Activated naive CD4-positive, alpha-beta T cell treated with anti-CD3 and anti-CD28 coated beads, Interleukin-2, amount 50 U/mL, for 72 hours (primary cell): Measurements from ENCODE around the gene STK11. TPM values are rescaled to one million over a fixed set of nuclear protein-coding genes. Genes with fewer than 3 reads are reported as not detected.

Source experiments
- ATAC-seq, 2 donors: fragments of 150-1000 bp; cut with Tn5 transposase; 2 replicates each; pipeline ENCODE4 v1.10.0; 2021; ENCODE audit warnings: mild to moderate bottlenecking in 2 of 2, moderate library complexity in 2 of 2
- DNase-seq, 2 donors: peaks; one replicate each; pipeline ENCODE4 v3.0.0; 2021 to 2022; ENCODE audit warnings: low spot score in 2 of 2
- H3K27ac Mint-ChIP-seq, 2 donors: one replicate each; pipeline ENCODE4 v1.8.0; 2022; ENCODE audit warnings: mild to moderate bottlenecking in 2 of 2, mixed read lengths in 2 of 2
- H3K36me3 Mint-ChIP-seq, 2 donors: one replicate each; pipeline ENCODE4 v1.8.0; 2022; ENCODE audit warnings: mixed read lengths in 2 of 2
- H3K9me3 Mint-ChIP-seq, 2 donors: one replicate each; pipeline ENCODE4 v1.8.0; 2022; ENCODE audit warnings: mixed read lengths in 2 of 2
- total RNA-seq, 2 donors: library from RNA; stranded (reverse); gene quantifications; one replicate each; pipeline ENCODE4 v1.2.3, GENCODE V29; 2022

The STK11 gene
- total RNA-seq, 2 donors from 2014 or later = 73.1 to 86.4 TPM

GRCh38 chr19:1268226-1269064 lies 62.9 kb downstream of the STK11 start:
- H3K27ac Mint-ChIP-seq = peak overlapping the region; percentile 82 to 95
- ATAC-seq = no peak
- H3K36me3 Mint-ChIP-seq = peaks cover 31 to 34% of the 10 kb centered on the region in 2 donors
- no peak for DNase-seq
- H3K9me3 Mint-ChIP-seq = no peaks in the 10 kb centered on the region

- peaks cover 34 to 37% of the 10 kb centered on the region in 2 donors for H3K36me3 Mint-ChIP-seq
- H3K27ac Mint-ChIP-seq = peak within 1 kb of the TSS; percentile 95 to 99
- no peaks in the 10 kb centered on the region for H3K9me3 Mint-ChIP-seq
- DNase-seq (peak; percentile 99 to 100), ATAC-seq (peak; percentile 78 to 82)
These were observed 63.5 kb downstream of the STK11 start, which contains the start of gene CIRBP for GRCh38 chr19:1269065-1269477. Gene CIRBP, plus strand, starts transcription at chr19:1269332. Its CDS starts 1,602 bp downstream, at chr19:1270934.

- H3K36me3 Mint-ChIP-seq = peaks cover 34 to 38% of the 10 kb centered on the region in 2 donors
These were observed 64.1 kb downstream of the STK11 start for GRCh38 chr19:1269478-1270212.

GRCh38 chr19:1270213-1270853 lies 64.8 kb downstream of the STK11 start:
- DNase-seq (no peak), ATAC-seq (no peak)
- H3K36me3 Mint-ChIP-seq = peaks cover 34 to 38% of the 10 kb centered on the region in 2 donors
- H3K9me3 Mint-ChIP-seq = no peaks in the 10 kb centered on the region
- peak overlapping the region; percentile 95 to 99 for H3K27ac Mint-ChIP-seq

More at GRCh38 chr19:1269478-1270212, 64.1 kb downstream of the STK11 start:
- DNase-seq = peak; percentile 89 to 92
- H3K27ac Mint-ChIP-seq = peak overlapping the region; percentile 95 to 99
- peak; percentile 28 to 34 for ATAC-seq
- no peaks in the 10 kb centered on the region for H3K9me3 Mint-ChIP-seq

- DNase-seq = no peak
- Mint-ChIP-seq H3K9me3 (no peaks in the 10 kb centered on the region), H3K27ac (peak overlapping the region; percentile 95 to 99), H3K36me3 (peaks cover 34 to 38% of the 10 kb centered on the region in 2 donors)
- no peak for ATAC-seq
These were observed 65.4 kb downstream of the STK11 start for GRCh38 chr19:1270854-1271527.

- DNase-seq = no peak
- peak overlapping the region; percentile 95 to 99 for H3K27ac Mint-ChIP-seq
These were observed 66.2 kb downstream of the STK11 start for GRCh38 chr19:1271528-1272422.

GRCh38 chr19:1272423-1273262 lies 67.1 kb downstream of the STK11 start:
- H3K9me3 Mint-ChIP-seq = no peaks in the 10 kb centered on the region
- peaks cover 41 to 46% of the 10 kb centered on the region in 2 donors for H3K36me3 Mint-ChIP-seq
- DNase-seq (no peak), ATAC-seq (no peak)
- H3K27ac Mint-ChIP-seq = peak overlapping the region in 1 of 2 donors; percentile 94

More at GRCh38 chr19:1271528-1272422, 66.2 kb downstream of the STK11 start:
- H3K9me3 Mint-ChIP-seq = no peaks in the 10 kb centered on the region
- no peak for ATAC-seq
- peaks cover 38 to 44% of the 10 kb centered on the region in 2 donors for H3K36me3 Mint-ChIP-seq

GRCh38 chr19:1273263-1274041 lies 67.9 kb downstream of the STK11 start:
- H3K36me3 Mint-ChIP-seq = peaks cover 41 to 46% of the 10 kb centered on the region in 2 donors
- H3K9me3 Mint-ChIP-seq = no peaks in the 10 kb centered on the region
- no peak for DNase-seq
- peak overlapping the region; percentile 24 to 94 for H3K27ac Mint-ChIP-seq
- ATAC-seq = no peak

GRCh38 chr19:1274081-1274851 lies 68.7 kb downstream of the STK11 start:
- ATAC-seq (no peak), DNase-seq (no peak)
- Mint-ChIP-seq H3K9me3 (no peaks in the 10 kb centered on the region), H3K27ac (peak overlapping the region; percentile 24 to 75), H3K36me3 (peaks cover 41 to 46% of the 10 kb centered on the region in 2 donors)

- H3K36me3 Mint-ChIP-seq = peaks cover 45% of the 10 kb centered on the region in 2 donors
- ATAC-seq = no peak
- no peak for DNase-seq
- H3K9me3 Mint-ChIP-seq = no peaks in the 10 kb centered on the region
- H3K27ac Mint-ChIP-seq = peak overlapping the region; percentile 24 to 72
These were observed 69.3 kb downstream of the STK11 start for GRCh38 chr19:1274852-1275259.

- ATAC-seq (peak; percentile 87 to 90), DNase-seq (peak; percentile 92 to 97)
- peaks cover 39 to 44% of the 10 kb centered on the region in 2 donors for H3K36me3 Mint-ChIP-seq
- H3K27ac Mint-ChIP-seq = peak within 1 kb of the TSS; percentile 88 to 96
- H3K9me3 Mint-ChIP-seq = no peaks in the 10 kb centered on the region
These were observed 69.8 kb downstream of the STK11 start, which contains the start of gene FAM174C for GRCh38 chr19:1275260-1275975. Gene FAM174C, plus strand, starts transcription at chr19:1275530. Its CDS starts 20 bp downstream, at chr19:1275550.

- DNase-seq (peak; percentile 51 to 73), ATAC-seq (no peak)
- Mint-ChIP-seq H3K36me3 (peaks cover 32 to 37% of the 10 kb centered on the region in 2 donors), H3K27ac (peak overlapping the region; percentile 88 to 96), H3K9me3 (no peaks in the 10 kb centered on the region)
These were observed 70.5 kb downstream of the STK11 start for GRCh38 chr19:1275976-1276627.
